ENCODE results near the gene CD44. TPM values are rescaled to one million over a fixed set of nuclear protein-coding genes. Genes with fewer than 3 reads are reported as not detected.

CD44 gene
- total RNA-seq, 4 donors from 2014 or later: 56.3 to 182 (median 114) TPM

DNA sequence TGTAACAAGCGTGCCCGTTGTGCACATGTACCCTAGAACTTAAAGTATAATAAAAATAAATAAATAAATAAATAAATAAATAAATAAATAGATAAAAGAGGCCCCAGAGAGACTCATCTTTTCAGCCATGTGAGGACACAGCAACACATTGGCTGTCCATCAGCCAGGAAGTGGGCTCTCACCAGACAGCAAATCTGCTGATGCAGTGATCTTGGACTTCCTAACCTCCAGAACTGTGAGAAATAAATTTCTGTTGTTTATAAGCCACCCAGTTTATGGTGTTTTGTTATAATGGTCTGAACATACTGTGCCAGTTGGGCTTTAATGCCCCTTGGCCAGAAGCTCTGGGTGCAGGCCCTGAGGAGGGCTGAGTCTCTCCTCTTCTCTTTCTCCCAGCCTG lies 42.2 kb upstream of the CD44 start:
- DNase-seq: no peak
- H3K4me1 ChIP-seq: peaks cover 0 to 9% (median 2%) of the 10 kb centered on the region in 4 donors
- in situ Hi-C loops (cut with MboI; ENCODE audit: low pct_ligation_motif_present in 1 of 4, low pct_unique_long_range_greater_than_20kb in 1 of 4, low sequenced_read_pairs in 3 of 4) (no loop called here), intact Hi-C loops (cut with DNase I; ENCODE audit: low total_unique reads) (no loop called here)
- no peaks in the 10 kb centered on the region for H3K36me3 ChIP-seq
- no peaks in the 10 kb centered on the region for H3K27me3 ChIP-seq
- H3K4me3 ChIP-seq: no peak overlapping the region
- TF ChIP-seq POLR2AphosphoS5 (IDR thresholded peaks at IDR 0.05) (no peak), EP300 (IDR thresholded peaks at IDR 0.05; ENCODE audit: low read depth) (no peak), POLR2A (IDR thresholded peaks at IDR 0.05) (no peak)
- TF ChIP-seq, protein P1, sequence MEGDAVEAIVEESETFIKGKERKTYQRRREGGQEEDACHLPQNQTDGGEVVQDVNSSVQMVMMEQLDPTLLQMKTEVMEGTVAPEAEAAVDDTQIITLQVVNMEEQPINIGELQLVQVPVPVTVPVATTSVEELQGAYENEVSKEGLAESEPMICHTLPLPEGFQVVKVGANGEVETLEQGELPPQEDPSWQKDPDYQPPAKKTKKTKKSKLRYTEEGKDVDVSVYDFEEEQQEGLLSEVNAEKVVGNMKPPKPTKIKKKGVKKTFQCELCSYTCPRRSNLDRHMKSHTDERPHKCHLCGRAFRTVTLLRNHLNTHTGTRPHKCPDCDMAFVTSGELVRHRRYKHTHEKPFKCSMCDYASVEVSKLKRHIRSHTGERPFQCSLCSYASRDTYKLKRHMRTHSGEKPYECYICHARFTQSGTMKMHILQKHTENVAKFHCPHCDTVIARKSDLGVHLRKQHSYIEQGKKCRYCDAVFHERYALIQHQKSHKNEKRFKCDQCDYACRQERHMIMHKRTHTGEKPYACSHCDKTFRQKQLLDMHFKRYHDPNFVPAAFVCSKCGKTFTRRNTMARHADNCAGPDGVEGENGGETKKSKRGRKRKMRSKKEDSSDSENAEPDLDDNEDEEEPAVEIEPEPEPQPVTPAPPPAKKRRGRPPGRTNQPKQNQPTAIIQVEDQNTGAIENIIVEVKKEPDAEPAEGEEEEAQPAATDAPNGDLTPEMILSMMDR (IDR thresholded peaks at IDR 0.05): no peak
- no peak overlapping the region for H3K27ac ChIP-seq
- H3K9me3 ChIP-seq: no peaks in the 10 kb centered on the region
- 64 to 75% methylated on average over 2 of the region's 2 CpGs for WGBS, 2 donors (ENCODE audit: low coverage in 1 of 2)

DNA sequence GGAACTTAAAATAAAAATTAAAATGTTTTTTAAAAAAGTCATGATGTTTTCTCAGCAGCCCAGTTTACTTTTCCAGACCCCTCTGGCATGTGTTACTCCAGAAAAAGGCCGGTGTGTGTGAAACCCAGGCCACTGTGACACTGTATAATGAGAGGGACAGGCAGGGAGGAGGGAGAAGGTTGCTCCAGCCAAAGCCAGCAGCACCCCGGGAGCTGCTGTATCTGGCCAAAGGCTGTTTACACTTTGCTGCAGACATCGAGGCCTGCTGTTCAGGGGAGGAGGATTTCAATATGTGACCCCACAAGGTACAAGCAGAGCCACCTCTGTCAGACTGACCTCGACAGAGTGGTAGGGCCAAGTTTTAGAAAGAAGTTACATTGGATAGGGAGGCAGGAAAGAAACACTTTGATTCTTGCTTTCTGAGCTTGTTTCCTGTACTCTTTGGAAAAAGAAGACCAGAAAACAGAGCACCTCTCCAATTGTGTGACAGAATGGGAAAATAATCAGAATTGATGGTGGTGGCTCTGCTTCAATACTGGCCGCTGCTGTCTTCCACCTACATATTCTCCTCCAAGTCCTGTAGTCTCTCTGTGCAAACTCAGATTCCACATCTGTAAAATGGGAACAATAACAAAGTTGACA lies 41.0 kb upstream of the CD44 start:
- no peaks in the 10 kb centered on the region for H3K9me3 ChIP-seq
- intact Hi-C loops (cut with DNase I; ENCODE audit: low total_unique reads) (no loop called here), in situ Hi-C loops (cut with MboI; ENCODE audit: low pct_ligation_motif_present in 1 of 4, low pct_unique_long_range_greater_than_20kb in 1 of 4, low sequenced_read_pairs in 3 of 4) (no loop called here)
- H3K27me3 ChIP-seq: no peaks in the 10 kb centered on the region
- DNase-seq: no peak
- H3K4me3 ChIP-seq: no peak overlapping the region
- TF ChIP-seq POLR2A (IDR thresholded peaks at IDR 0.05): no peak
- no peak for TF ChIP-seq EP300 (IDR thresholded peaks at IDR 0.05; ENCODE audit: low read depth)
- TF ChIP-seq, protein P1 (IDR thresholded peaks at IDR 0.05): no peak
- no peak for TF ChIP-seq POLR2AphosphoS5 (IDR thresholded peaks at IDR 0.05)
- H3K27ac ChIP-seq: peak overlapping the region; percentile 29 to 81 (median 70)
- H3K4me1 ChIP-seq: peaks cover 0 to 9% (median 2%) of the 10 kb centered on the region in 4 donors
- H3K36me3 ChIP-seq: no peaks in the 10 kb centered on the region
- 53 to 58% methylated on average over 3 to 5 of the region's 5 CpGs for WGBS, 2 donors (ENCODE audit: low coverage in 1 of 2)

DNA sequence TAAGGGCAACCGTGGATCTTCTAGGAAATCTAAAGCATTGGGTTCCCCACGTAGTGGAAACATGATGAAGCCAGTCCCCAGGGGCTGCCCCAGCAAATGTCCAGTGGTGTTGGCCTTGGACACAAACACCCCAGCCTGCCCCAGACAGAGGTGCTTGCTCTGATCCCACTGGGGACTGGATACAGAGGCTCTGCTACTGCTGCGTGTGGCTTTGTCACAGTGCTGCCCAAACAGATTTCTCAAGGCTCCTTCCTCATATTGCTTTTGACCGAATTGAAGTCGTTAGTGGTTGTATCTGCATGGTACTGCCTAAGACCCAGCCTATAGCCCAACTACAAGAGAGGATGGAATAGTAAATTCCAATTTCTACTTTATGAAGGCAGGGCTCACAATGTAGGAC lies 40.1 kb upstream of the CD44 start:
- in situ Hi-C loops (cut with MboI; ENCODE audit: low pct_ligation_motif_present in 1 of 4, low pct_unique_long_range_greater_than_20kb in 1 of 4, low sequenced_read_pairs in 3 of 4): no loop called here
- peaks cover 0 to 9% (median 2%) of the 10 kb centered on the region in 4 donors for H3K4me1 ChIP-seq
- peak overlapping the region; percentile 60 to 81 (median 78) for H3K27ac ChIP-seq
- H3K27me3 ChIP-seq: no peaks in the 10 kb centered on the region
- H3K4me3 ChIP-seq: no peak overlapping the region
- intact Hi-C loops (cut with DNase I; ENCODE audit: low total_unique reads): no loop called here
- DNase-seq: no peak
- TF ChIP-seq, protein P1 (IDR thresholded peaks at IDR 0.05): no peak
- no peak for TF ChIP-seq POLR2AphosphoS5 (IDR thresholded peaks at IDR 0.05)
- no peak for TF ChIP-seq EP300 (IDR thresholded peaks at IDR 0.05; ENCODE audit: low read depth)
- TF ChIP-seq POLR2A (IDR thresholded peaks at IDR 0.05): no peak
- 63 to 93% methylated on average over 2 to 5 of the region's 5 CpGs for WGBS, 2 donors (ENCODE audit: low coverage in 1 of 2)
- no peaks in the 10 kb centered on the region for H3K9me3 ChIP-seq
- no peaks in the 10 kb centered on the region for H3K36me3 ChIP-seq

DNA sequence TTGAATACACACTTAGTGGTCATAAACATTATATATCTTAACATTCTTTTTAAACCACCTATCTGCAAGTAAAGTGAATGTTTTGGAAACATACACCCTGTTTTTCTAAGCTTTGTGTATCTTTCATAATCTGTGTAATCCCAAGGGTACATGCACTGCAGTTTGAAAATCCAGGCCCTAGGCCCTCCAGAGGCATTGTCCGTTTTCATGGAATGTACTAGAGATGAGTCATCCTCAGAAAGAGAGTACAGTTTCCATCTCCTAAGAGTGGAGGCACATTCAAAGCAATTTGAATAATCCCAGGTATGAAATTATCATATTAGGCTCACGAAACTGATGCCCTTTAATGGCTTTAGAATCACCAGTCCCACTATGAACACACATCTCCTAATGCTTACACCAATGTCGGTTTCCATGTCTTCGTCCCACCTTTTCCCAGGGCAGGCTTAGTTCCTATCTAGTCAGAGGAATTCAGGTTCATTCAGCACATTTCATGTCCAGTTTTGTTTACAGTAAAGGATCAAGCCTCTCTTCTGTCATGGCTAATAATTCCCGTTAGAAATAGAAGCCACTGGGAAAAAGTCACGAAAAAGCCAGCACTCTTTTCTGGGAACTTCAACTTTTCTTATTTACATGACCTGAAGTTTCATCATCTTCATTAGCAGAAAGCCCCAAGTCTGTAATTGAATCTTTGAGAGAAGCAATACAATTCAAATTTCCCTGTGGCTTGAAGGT lies 39.5 kb upstream of the CD44 start:
- no peaks in the 10 kb centered on the region for H3K9me3 ChIP-seq
- 68 to 86% methylated on average over 5 to 6 of the region's 6 CpGs for WGBS, 2 donors (ENCODE audit: low coverage in 1 of 2)
- no peaks in the 10 kb centered on the region for H3K36me3 ChIP-seq
- H3K27ac ChIP-seq: peak overlapping the region; percentile 60 to 81 (median 78)
- H3K27me3 ChIP-seq: no peaks in the 10 kb centered on the region
- H3K4me1 ChIP-seq: peaks cover 0 to 9% (median 2%) of the 10 kb centered on the region in 4 donors
- no peak for DNase-seq
- TF ChIP-seq POLR2AphosphoS5 (IDR thresholded peaks at IDR 0.05): peak in 1 of 3 donors; percentile 16
- TF ChIP-seq POLR2A (IDR thresholded peaks at IDR 0.05): no peak
- in situ Hi-C loops (cut with MboI; ENCODE audit: low pct_ligation_motif_present in 1 of 4, low pct_unique_long_range_greater_than_20kb in 1 of 4, low sequenced_read_pairs in 3 of 4): no loop called here
- intact Hi-C loops (cut with DNase I; ENCODE audit: low total_unique reads): no loop called here
- H3K4me3 ChIP-seq: no peak overlapping the region
